ENCODE results near the gene HCRTR2. TPM values are rescaled to one million over a fixed set of nuclear protein-coding genes. Genes with fewer than 3 reads are reported as not detected.
"Not testable (repeated sequence)": the region's sequence is repeated elsewhere in the genome, so short reads cannot be mapped to it uniquely, and the experiment has no call there.

HCRTR2 gene
- total RNA-seq, 1 experiment from 2014 or later: 0.07 TPM

DNA sequence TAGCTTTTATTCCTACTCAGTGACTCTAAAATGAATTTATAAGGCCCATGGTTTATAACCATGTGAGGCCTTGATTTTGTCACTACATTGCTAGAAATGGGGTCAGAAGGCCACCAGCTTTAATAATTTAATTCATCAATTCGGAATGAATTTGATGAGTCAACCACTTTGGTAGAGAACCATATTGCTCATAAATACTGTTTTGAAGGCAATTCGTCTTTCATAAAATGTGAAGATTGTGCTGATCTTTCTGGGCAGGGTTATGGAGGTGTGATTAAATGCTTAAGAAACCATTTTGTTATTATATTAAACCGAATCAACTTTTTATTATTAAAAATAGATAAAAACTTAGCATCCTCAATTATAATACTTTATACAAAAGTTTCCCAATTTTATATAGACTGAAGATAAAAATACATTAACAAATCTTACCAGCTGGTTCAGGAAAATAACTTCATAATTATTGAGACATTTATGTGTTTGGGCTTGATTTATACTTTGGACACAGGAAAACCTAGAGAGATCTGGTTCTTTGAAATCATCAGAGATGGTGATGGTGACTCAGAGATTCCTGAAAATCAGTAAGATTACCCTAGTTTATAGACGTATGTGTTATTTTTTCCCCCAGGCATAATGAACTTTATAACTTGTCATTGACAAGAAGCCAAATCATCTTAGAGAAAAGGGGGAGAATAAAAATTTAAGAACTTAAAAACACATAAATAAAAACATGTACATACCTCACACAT lies 10.6 kb downstream of the HCRTR2 start:
- no peak for DNase-seq
- H3K27me3 ChIP-seq (ENCODE audit: control insufficient read depth, insufficient read depth, low read length): no peaks in the 10 kb centered on the region
- H3K36me3 ChIP-seq (replicated peaks; ENCODE audit: control insufficient read depth, insufficient read depth, low read length): no peaks in the 10 kb centered on the region
- H3K4me3 ChIP-seq (ENCODE audit: insufficient read depth, low read depth, low read length): no peak overlapping the region

GRCh38 chr6:55198715-55199114 lies 24.4 kb downstream of the HCRTR2 start:
- DNase-seq: no peak

GRCh38 chr6:55199239-55199638 lies 24.9 kb downstream of the HCRTR2 start:
- Histone ChIP-seq H3K4me3 (ENCODE audit: insufficient read depth, low read depth, low read length) (no peak overlapping the region), H3K27me3 (ENCODE audit: control insufficient read depth, insufficient read depth, low read length) (no peaks in the 10 kb centered on the region), H3K36me3 (replicated peaks; ENCODE audit: control insufficient read depth, insufficient read depth, low read length) (no peaks in the 10 kb centered on the region)
- no peak for DNase-seq

More at GRCh38 chr6:55198715-55199114, 24.4 kb downstream of the HCRTR2 start:
- H3K36me3 ChIP-seq (replicated peaks; ENCODE audit: control insufficient read depth, insufficient read depth, low read length): no peaks in the 10 kb centered on the region
- no peak overlapping the region for H3K4me3 ChIP-seq (ENCODE audit: insufficient read depth, low read depth, low read length)
- no peaks in the 10 kb centered on the region for H3K27me3 ChIP-seq (ENCODE audit: control insufficient read depth, insufficient read depth, low read length)

GRCh38 chr6:55208478-55209458 lies 34.5 kb downstream of the HCRTR2 start:
- DNase-seq: no peak
- Histone ChIP-seq H3K36me3 (replicated peaks; ENCODE audit: control insufficient read depth, insufficient read depth, low read length) (no peaks in the 10 kb centered on the region), H3K4me3 (ENCODE audit: insufficient read depth, low read depth, low read length) (no peak overlapping the region), H3K27me3 (ENCODE audit: control insufficient read depth, insufficient read depth, low read length) (no peaks in the 10 kb centered on the region)

DNA sequence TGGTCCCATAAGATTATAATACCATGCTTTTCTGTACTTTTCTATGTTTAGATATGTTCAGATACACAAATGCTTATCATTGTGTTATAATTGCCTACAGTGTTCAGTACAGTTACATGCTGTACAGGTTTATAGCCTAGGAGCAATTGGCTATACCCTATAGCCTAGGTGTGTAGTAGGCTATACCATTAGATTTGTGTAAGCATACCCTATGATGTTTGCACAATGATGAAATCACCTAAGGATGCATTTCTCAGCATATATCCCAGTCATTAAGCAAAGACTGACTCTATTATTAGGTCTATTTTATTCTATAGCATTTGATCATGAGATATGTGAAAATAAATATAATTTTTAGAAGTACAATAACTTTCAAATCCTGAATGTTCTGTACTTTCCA lies 36.6 kb downstream of the HCRTR2 start:
- Histone ChIP-seq H3K36me3 (replicated peaks; ENCODE audit: control insufficient read depth, insufficient read depth, low read length) (no peaks in the 10 kb centered on the region), H3K4me3 (ENCODE audit: insufficient read depth, low read depth, low read length) (no peak overlapping the region), H3K27me3 (ENCODE audit: control insufficient read depth, insufficient read depth, low read length) (no peaks in the 10 kb centered on the region)
- no peak for DNase-seq

DNA sequence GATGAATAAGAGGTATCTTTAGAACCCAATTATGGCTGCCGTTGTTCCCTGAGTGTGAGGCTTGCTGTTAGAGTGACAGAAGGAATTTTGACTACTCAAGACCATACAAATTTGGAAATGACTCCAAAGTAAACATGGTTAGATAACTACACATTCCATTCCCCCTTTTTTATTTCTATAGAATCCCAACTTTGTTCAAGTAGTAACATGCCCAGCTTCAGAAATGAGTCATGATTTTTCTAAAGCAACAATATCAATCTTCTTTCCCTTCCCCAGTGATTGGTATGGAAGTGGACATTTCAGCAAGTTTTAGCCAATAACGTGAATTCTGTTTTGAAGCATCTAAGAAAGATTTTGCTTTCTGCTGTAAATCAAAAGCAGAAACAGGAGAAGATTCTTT lies 37.8 kb downstream of the HCRTR2 start:
- DNase-seq: no peak
- Histone ChIP-seq H3K4me3 (ENCODE audit: insufficient read depth, low read depth, low read length) (no peak overlapping the region), H3K27me3 (ENCODE audit: control insufficient read depth, insufficient read depth, low read length) (no peaks in the 10 kb centered on the region), H3K36me3 (replicated peaks; ENCODE audit: control insufficient read depth, insufficient read depth, low read length) (no peaks in the 10 kb centered on the region)

DNA sequence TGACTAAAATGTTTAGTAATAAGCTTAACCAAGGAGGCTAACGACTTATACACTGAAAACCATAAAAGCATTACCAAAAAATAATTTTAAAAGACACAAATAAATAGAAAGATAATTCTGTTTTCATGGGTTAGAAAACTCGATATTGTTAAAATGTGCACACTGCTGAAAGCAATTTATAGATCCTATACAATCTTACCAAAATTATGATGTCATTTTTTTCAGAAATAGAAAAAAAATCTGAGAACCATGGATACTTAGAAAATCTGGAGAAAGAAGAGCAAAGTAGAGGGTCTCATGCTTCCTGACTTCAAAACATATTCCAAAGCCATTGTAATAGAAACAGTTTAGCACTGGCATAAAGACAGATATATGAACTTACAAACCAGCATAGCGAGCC lies 46.6 kb downstream of the HCRTR2 start:
- no peak for DNase-seq
- Histone ChIP-seq H3K27me3 (ENCODE audit: control insufficient read depth, insufficient read depth, low read length) (no peaks in the 10 kb centered on the region), H3K4me3 (ENCODE audit: insufficient read depth, low read depth, low read length) (no peak overlapping the region), H3K36me3 (replicated peaks; ENCODE audit: control insufficient read depth, insufficient read depth, low read length) (no peaks in the 10 kb centered on the region)

- Histone ChIP-seq H3K27me3 (ENCODE audit: control insufficient read depth, insufficient read depth, low read length) (no peaks in the 10 kb centered on the region), H3K36me3 (replicated peaks; ENCODE audit: control insufficient read depth, insufficient read depth, low read length) (no peaks in the 10 kb centered on the region), H3K4me3 (ENCODE audit: insufficient read depth, low read depth, low read length) (no peak overlapping the region)
- DNase-seq: no peak
These were observed 53.5 kb downstream of the HCRTR2 start for GRCh38 chr6:55227862-55228261.

GRCh38 chr6:55239099-55239498 lies 64.8 kb downstream of the HCRTR2 start:
- no peaks in the 10 kb centered on the region for H3K36me3 ChIP-seq (replicated peaks; ENCODE audit: control insufficient read depth, insufficient read depth, low read length)
- no peak for DNase-seq
- H3K27me3 ChIP-seq (ENCODE audit: control insufficient read depth, insufficient read depth, low read length): no peaks in the 10 kb centered on the region

DNA sequence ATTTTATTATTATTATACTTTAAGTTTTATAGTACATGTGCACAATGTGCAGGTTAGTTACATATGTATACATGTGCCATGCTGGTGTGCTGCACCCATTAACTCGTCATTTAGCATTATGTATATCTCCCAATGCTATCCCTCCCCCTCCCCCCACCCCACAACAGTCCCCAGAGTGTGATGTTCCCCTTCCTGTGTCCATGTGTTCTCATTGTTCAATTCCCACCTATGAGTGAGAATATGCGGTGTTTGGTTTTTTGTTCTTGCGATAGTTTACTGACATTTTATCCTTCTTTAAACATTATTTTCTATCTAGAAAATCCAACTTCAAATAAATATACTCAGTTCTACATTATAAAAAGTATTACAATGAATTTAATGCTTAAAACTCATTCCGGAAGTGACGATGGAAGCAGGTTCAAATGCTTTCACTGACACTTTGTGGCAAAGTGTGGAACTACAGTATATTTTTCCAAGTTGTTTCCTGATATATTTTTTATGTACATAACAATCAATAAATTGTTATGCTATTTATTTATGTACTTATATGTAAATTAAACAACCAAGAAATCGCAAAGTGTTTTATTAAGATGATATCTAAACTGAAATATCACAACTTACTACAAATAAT lies 66.8 kb downstream of the HCRTR2 start:
- not testable (repeated sequence) for H3K27me3 ChIP-seq (ENCODE audit: control insufficient read depth, insufficient read depth, low read length); H3K4me3 ChIP-seq (ENCODE audit: insufficient read depth, low read depth, low read length); H3K36me3 ChIP-seq (replicated peaks; ENCODE audit: control insufficient read depth, insufficient read depth, low read length); DNase-seq

More at GRCh38 chr6:55239099-55239498, 64.8 kb downstream of the HCRTR2 start:
- H3K4me3 ChIP-seq (ENCODE audit: insufficient read depth, low read depth, low read length): no peak overlapping the region

- DNase-seq: no peak
- no peaks in the 10 kb centered on the region for H3K36me3 ChIP-seq (replicated peaks; ENCODE audit: control insufficient read depth, insufficient read depth, low read length)
- no peaks in the 10 kb centered on the region for H3K27me3 ChIP-seq (ENCODE audit: control insufficient read depth, insufficient read depth, low read length)
- no peak overlapping the region for H3K4me3 ChIP-seq (ENCODE audit: insufficient read depth, low read depth, low read length)
These were observed 76.1 kb downstream of the HCRTR2 start for GRCh38 chr6:55250400-55250799.

GRCh38 chr6:55255113-55255512 lies 80.8 kb downstream of the HCRTR2 start:
- H3K36me3 ChIP-seq (replicated peaks; ENCODE audit: control insufficient read depth, insufficient read depth, low read length): no peaks in the 10 kb centered on the region
- no peak overlapping the region for H3K4me3 ChIP-seq (ENCODE audit: insufficient read depth, low read depth, low read length)
- no peak for DNase-seq
- no peaks in the 10 kb centered on the region for H3K27me3 ChIP-seq (ENCODE audit: control insufficient read depth, insufficient read depth, low read length)

DNA sequence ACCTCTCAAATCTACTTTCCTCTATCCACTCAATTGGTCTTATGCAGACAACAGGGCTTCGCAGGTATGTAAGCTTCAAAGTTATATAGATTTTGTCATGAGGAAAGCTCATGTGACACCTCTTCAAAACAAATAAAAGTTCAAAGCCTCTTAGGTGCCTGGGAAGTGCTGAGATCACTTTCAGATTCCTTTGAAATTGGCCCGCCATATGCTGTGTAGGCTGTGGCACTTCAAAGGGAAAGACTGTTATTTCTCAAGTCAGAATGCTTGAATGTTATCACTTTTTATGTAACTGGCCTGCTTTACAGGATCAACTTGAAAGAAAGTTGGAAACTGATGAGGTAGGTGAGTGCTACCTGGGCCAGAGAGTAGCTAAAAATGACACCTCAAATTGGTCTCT lies 85.9 kb downstream of the HCRTR2 start:
- H3K4me3 ChIP-seq (ENCODE audit: insufficient read depth, low read depth, low read length): no peak overlapping the region
- H3K27me3 ChIP-seq (ENCODE audit: control insufficient read depth, insufficient read depth, low read length): no peaks in the 10 kb centered on the region
- H3K36me3 ChIP-seq (replicated peaks; ENCODE audit: control insufficient read depth, insufficient read depth, low read length): no peaks in the 10 kb centered on the region
- no peak for DNase-seq

DNA sequence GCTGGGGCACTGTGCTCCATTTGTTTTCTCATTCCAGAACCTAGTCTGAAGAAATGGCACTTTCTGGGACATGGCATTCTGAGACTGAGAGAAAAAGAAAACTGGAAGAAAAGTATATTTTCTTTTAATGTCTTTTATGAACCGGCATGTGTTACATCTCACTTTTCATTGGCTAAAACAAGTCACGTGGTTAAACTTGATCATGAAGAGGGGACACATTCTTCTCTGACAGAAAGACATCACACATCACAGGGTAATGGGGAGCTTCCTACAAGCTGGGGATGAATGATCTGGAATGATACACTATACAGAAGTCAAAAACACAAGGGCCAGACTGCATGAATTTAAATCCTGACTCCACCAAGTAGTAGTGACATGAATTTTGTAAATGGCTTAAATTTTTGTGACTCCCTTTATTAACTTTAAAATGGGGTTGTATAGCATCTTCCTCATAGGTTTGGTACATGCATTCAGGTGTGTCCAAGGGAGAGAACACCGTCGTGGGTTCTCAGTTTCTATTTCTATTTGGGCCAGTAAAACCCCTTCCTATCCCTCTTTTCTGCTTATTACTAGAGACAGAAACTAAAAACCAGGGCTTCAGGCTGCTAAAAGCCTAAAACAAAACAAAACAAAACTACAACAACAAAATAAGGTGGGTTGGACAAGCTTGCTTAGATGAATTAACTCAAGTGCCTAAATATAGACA lies 91.2 kb downstream of the HCRTR2 start:
- Histone ChIP-seq H3K36me3 (replicated peaks; ENCODE audit: control insufficient read depth, insufficient read depth, low read length) (no peaks in the 10 kb centered on the region), H3K27me3 (ENCODE audit: control insufficient read depth, insufficient read depth, low read length) (no peaks in the 10 kb centered on the region), H3K4me3 (ENCODE audit: insufficient read depth, low read depth, low read length) (no peak overlapping the region)
- no peak for DNase-seq

All from H7 (cell line).